Endothelial cell of umbilical vein (primary cell): ENCODE measurements around the gene LHX1. TPM values are rescaled to one million over a fixed set of nuclear protein-coding genes. Genes with fewer than 3 reads are reported as not detected.

Source experiments
- BruUV-seq: library from RNA; stranded (reverse); fragments of 400-500 nt; replicated peaks from 2 replicates; lab custom pipeline; 2021; lab: Mats Ljungman, UMichigan
- CTCF ChIA-PET: fragments of 300-600, 350-600 bp; sonication (Branson Sonifier 250); formaldehyde crosslinking; loops from one replicate; lab custom pipeline; 2021; ENCODE audit warnings: antibody characterized with exemption, inconsistent platforms; lab: Charles Lee
- POLR2A ChIA-PET: fragments of 300-600, 350-600 bp; sonication (Branson Sonifier 250); formaldehyde crosslinking; loops from one replicate; lab custom pipeline; 2021; ENCODE audit warnings: antibody characterized with exemption, inconsistent platforms; lab: Charles Lee
- DNase-seq: peaks from one replicate; pipeline ENCODE4 v3.0.0-alpha.2; 2011; ENCODE audit warnings: low read depth, low spot score
- FAIRE-seq: peaks from 2 replicates; lab custom pipeline; 2011; peaks lifted over from hg19 to GRCh38; lab: Jason Lieb, UNC
- H2AFZ ChIP-seq: 2 replicates; pipeline ENCODE4 v1.6.0; 2012; ENCODE audit warnings: low read depth, low read length, control low read depth, inconsistent platforms
- H3K27ac ChIP-seq: 2 replicates; pipeline ENCODE4 v1.5.1; 2011; ENCODE audit warnings: low read depth, mild to moderate bottlenecking, control low read depth, low read length, moderate library complexity; ENCODE audit not compliant: insufficient read depth
- H3K27me3 ChIP-seq, 2 experiments: 2 replicates each; pipeline versions ENCODE4 v1.6.0 to v1.6.1; 2011; ENCODE audit warnings: low read length in 2 of 2, mixed read lengths in 1 of 2; ENCODE audit not compliant: control insufficient read depth in 2 of 2, insufficient read depth in 2 of 2
- H3K36me3 ChIP-seq, 2 experiments: 2 replicates in 1 of 2; 3 replicates in 1 of 2; pipeline ENCODE4 v1.5.1; 2011; ENCODE audit warnings: low read length in 2 of 2, mild to moderate bottlenecking in 1 of 2, moderate library complexity in 1 of 2; ENCODE audit not compliant: control insufficient read depth in 2 of 2, insufficient read depth in 2 of 2; ENCODE audit errors: extremely low read depth in 1 of 2
- H3K4me1 ChIP-seq: 3 replicates; pipeline ENCODE4 v1.5.1; 2011; ENCODE audit warnings: mild to moderate bottlenecking, low read length; ENCODE audit not compliant: control insufficient read depth, insufficient read depth; ENCODE audit errors: extremely low read depth
- H3K4me2 ChIP-seq: 2 replicates; pipeline ENCODE4 v1.6.1; 2011; ENCODE audit warnings: low read length, control low read depth, mixed read lengths; ENCODE audit not compliant: insufficient read depth
- H3K4me3 ChIP-seq, 3 experiments: fragments of 200-600 bp in 1 of 3; sonication (generic), shearing (Covaris generic) in 1 of 3; replicated peaks in 1 of 3; 2 replicates each; pipeline ENCODE4 v1.5.1; 2011 to 2016; ENCODE audit warnings: control low read depth in 3 of 3, low read length in 3 of 3, mild to moderate bottlenecking in 2 of 3, inconsistent platforms in 1 of 3, low read depth in 1 of 3, moderate library complexity in 1 of 3; ENCODE audit not compliant: insufficient read depth in 1 of 3
- H3K79me2 ChIP-seq: 2 replicates; pipeline ENCODE4 v1.6.0; 2012; ENCODE audit warnings: low read length, inconsistent platforms; ENCODE audit not compliant: control insufficient read depth, insufficient read depth
- H3K9ac ChIP-seq: replicated peaks from 2 replicates; pipeline ENCODE3; 2011; ENCODE audit warnings: low read length, control low read depth; ENCODE audit not compliant: insufficient read depth; ENCODE audit errors: extremely low read depth
- H3K9me1 ChIP-seq: replicated peaks from 3 replicates; pipeline ENCODE4 v1.6.0; 2011; ENCODE audit warnings: mild to moderate bottlenecking, low read length; ENCODE audit not compliant: control insufficient read depth, insufficient read depth; ENCODE audit errors: extremely low read depth
- H3K9me3 ChIP-seq: replicated peaks from 2 replicates; pipeline ENCODE4 v1.5.1; 2012; ENCODE audit warnings: low read length, inconsistent platforms; ENCODE audit not compliant: control insufficient read depth, insufficient read depth
- H4K20me1 ChIP-seq: replicated peaks from 2 replicates; pipeline ENCODE3; 2011; ENCODE audit warnings: mild to moderate bottlenecking, low read length; ENCODE audit not compliant: control insufficient read depth, insufficient read depth; ENCODE audit errors: extremely low read depth
- EZH2 ChIP-seq: IDR thresholded peaks from 2 replicates; pipeline ENCODE4 v1.6.1; 2012; ENCODE audit warnings: borderline replicate concordance, low read depth, mild to moderate bottlenecking, moderate library complexity, low read length, inconsistent platforms; ENCODE audit not compliant: severe bottlenecking
- FOS ChIP-seq: IDR thresholded peaks from 2 replicates; pipeline ENCODE4 v1.6.1; 2011; ENCODE audit warnings: mild to moderate bottlenecking, low read length, moderate library complexity, borderline replicate concordance; ENCODE audit not compliant: insufficient read depth
- GATA2 ChIP-seq: IDR thresholded peaks from 2 replicates; pipeline ENCODE4 v1.7.0; 2011; ENCODE audit warnings: low read depth, mild to moderate bottlenecking, moderate library complexity, mixed read lengths, low read length; ENCODE audit not compliant: insufficient read length, insufficient read depth
- JUN ChIP-seq: IDR thresholded peaks from 2 replicates; pipeline ENCODE4 v1.6.1; 2011; ENCODE audit warnings: borderline replicate concordance, low read depth; ENCODE audit not compliant: insufficient read length, insufficient read depth
- MYC ChIP-seq: IDR thresholded peaks from one replicate; pipeline ENCODE4 v1.6.1; 2011; ENCODE audit warnings: mild to moderate bottlenecking, low read depth, low read length
- POLR2A ChIP-seq: IDR thresholded peaks from 2 replicates; pipeline ENCODE4 v1.6.1; 2012; ENCODE audit warnings: low read depth, mild to moderate bottlenecking, control low read depth, low read length
- POLR2AphosphoS5 ChIP-seq: IDR thresholded peaks from 2 replicates; pipeline ENCODE4 v1.6.1; 2012; ENCODE audit warnings: low read depth, mild to moderate bottlenecking, control low read depth, low read length, moderate library complexity; ENCODE audit not compliant: insufficient read depth
- dilution Hi-C: fragments of 300-500 bp; cut with MboI; formaldehyde crosslinking; loops from one replicate; pipeline ENCODE4 v1.15.0; 2019; ENCODE audit warnings: low sequenced_read_pairs; ENCODE audit not compliant: extremely low pct_ligation_motif_present
- intact Hi-C: fragments of 100-400 bp; cut with micrococcal nuclease; formaldehyde crosslinking; loops from one replicate; pipeline ENCODE4 v1.10.0; 2022
- polyA plus RNA-seq, 4 experiments: library from polyadenylated mRNA; depleted of rRNA in 3 of 4; stranded (reverse) in 3 of 4; unstranded in 1 of 4; fragments of >200 nt; gene quantifications; 2 replicates each; pipeline versions ENCODE4 v1.2.1 to v1.2.3, GENCODE V29; 2011 to 2012; ENCODE audit warnings: missing spikeins in 1 of 4
- total RNA-seq: library from RNA; stranded (reverse); gene quantifications from 2 replicates; pipeline ENCODE4 v1.2.3, GENCODE V29; 2021
- TF ChIP-seq, protein P1 (sequence below), 2 donors: IDR thresholded peaks; 1 replicate in 1 of 2; 2 replicates in 1 of 2; pipeline ENCODE4 v1.5.1; 2011; ENCODE audit warnings: low read length in 2 of 2, mild to moderate bottlenecking in 2 of 2, moderate library complexity in 2 of 2, control low read depth in 1 of 2, inconsistent platforms in 1 of 2, low read depth in 1 of 2; ENCODE audit not compliant: insufficient read depth in 1 of 2; ENCODE audit errors: extremely low read depth in 1 of 2
- TF ChIP-seq, protein P2 (sequence below): IDR thresholded peaks from 2 replicates; pipeline ENCODE4 v1.6.1; 2011; ENCODE audit not compliant: insufficient read depth, insufficient read length

Gene LHX1
- total and polyA plus RNA-seq, 2 donors (not counting 3 experiments of a cell fraction or from before 2014, with no cell fraction given): not detected

DNA sequence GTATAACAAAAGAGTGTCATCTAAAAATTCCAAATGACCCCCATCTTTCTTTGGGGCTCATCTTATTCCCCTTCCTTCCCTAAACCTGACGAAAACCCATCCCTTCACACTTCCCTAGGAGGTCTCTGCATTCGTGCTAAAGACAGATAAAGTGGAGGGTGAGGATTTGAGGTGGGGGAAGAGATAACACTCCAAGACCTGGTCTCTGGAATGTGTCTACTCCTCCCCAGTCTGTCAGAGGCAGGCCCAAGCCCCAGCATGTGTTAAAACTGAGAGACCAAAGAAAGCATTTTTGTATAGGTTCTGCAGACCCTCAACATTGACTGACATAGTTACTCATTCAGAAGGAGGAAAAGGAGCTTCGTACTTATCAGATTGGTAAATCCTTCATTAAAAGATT is 11.0 kb upstream of the LHX1 start:
- H3K9ac ChIP-seq: no peak overlapping the region
- no peaks in the 10 kb centered on the region for H3K9me1 ChIP-seq
- POLR2A ChIA-PET: no interaction called here
- intact Hi-C loops: no loop called here
- CTCF ChIA-PET: no interaction called here
- no peak overlapping the region for H3K4me3 ChIP-seq
- peaks cover 57 to 75% of the 10 kb centered on the region in 2 experiments for H3K27me3 ChIP-seq
- H2AFZ ChIP-seq: no peak overlapping the region
- FAIRE-seq: no peak
- no TSS peak for BruUV-seq
- no peaks in the 10 kb centered on the region for H3K36me3 ChIP-seq
- H3K4me2 ChIP-seq: no peak overlapping the region
- no peak overlapping the region for H3K27ac ChIP-seq
- H4K20me1 ChIP-seq: no peaks in the 10 kb centered on the region
- no peaks in the 10 kb centered on the region for H3K79me2 ChIP-seq
- dilution Hi-C loops: no loop called here
- DNase-seq: no peak
- no peaks in the 10 kb centered on the region for H3K9me3 ChIP-seq
- no peaks in the 10 kb centered on the region for H3K4me1 ChIP-seq
- no peak for TF ChIP-seq JUN
- TF ChIP-seq, protein P1, sequence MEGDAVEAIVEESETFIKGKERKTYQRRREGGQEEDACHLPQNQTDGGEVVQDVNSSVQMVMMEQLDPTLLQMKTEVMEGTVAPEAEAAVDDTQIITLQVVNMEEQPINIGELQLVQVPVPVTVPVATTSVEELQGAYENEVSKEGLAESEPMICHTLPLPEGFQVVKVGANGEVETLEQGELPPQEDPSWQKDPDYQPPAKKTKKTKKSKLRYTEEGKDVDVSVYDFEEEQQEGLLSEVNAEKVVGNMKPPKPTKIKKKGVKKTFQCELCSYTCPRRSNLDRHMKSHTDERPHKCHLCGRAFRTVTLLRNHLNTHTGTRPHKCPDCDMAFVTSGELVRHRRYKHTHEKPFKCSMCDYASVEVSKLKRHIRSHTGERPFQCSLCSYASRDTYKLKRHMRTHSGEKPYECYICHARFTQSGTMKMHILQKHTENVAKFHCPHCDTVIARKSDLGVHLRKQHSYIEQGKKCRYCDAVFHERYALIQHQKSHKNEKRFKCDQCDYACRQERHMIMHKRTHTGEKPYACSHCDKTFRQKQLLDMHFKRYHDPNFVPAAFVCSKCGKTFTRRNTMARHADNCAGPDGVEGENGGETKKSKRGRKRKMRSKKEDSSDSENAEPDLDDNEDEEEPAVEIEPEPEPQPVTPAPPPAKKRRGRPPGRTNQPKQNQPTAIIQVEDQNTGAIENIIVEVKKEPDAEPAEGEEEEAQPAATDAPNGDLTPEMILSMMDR (IDR thresholded peaks at IDR 0.05; ENCODE audit: extremely low read depth in 1 of 2, insufficient read depth in 1 of 2, low read depth in 1 of 2, low read length in 2 of 2): no peak
- no peak for TF ChIP-seq EZH2
- TF ChIP-seq, protein P2, sequence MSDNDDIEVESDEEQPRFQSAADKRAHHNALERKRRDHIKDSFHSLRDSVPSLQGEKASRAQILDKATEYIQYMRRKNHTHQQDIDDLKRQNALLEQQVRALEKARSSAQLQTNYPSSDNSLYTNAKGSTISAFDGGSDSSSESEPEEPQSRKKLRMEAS: no peak
- no peak for TF ChIP-seq POLR2A
- no peak for TF ChIP-seq MYC
- no peak for TF ChIP-seq FOS
- no peak for TF ChIP-seq POLR2AphosphoS5
- TF ChIP-seq GATA2: no peak
